Panc1 (cell line): Measurements from ENCODE around the gene LONRF2.

Experiments
- TF ChIP-seq, protein P1 (sequence below): fragments of 450-650 bp; IDR thresholded peaks from 2 replicates; pipeline ENCODE4 v1.5.1; 2017; ENCODE audit warnings: mild to moderate bottlenecking
- TF ChIP-seq, protein P2 (sequence below), 2 experiments: IDR thresholded peaks; 2 replicates each; pipeline ENCODE4 v1.6.1; 2011 to 2012; ENCODE audit warnings: low read depth in 2 of 2, control low read depth in 1 of 2, low read length in 1 of 2, mild to moderate bottlenecking in 1 of 2, moderate library complexity in 1 of 2; ENCODE audit not compliant: insufficient read depth in 1 of 2

DNA sequence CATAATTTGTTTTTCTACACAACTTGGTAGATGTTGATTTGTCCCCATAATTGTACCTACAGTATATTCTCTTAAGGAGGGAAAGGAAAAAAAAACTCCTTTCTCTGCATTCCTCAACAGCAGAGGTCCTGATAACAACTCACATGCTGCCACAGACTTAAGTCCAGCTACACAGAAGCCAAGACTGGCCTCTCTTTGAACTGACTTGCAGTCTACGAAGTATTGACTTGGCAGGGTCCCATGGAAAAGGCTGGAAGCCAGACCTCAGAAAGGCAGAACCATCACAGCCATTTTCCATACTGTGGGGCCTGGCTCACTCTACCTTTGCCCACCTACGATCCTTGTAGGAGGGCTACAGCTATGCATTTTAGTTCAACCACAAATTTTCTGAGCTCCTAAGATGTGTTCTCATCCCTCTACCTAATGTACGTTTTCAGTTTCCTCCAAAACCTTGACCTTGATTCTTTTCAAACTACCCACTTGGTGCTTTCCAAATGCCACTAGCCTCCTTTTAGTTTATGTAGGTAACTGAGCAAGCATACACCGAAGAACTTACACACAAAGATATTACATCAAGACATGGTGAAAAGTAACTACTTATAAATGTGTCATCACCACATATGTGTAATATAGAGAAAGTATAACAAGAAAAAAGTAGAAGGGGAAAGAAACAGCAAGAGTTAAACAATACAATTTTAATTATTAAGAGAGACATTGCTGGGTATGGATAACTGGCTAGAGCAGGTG, 12.2 kb downstream of the LONRF2 start:
- TF ChIP-seq, protein P1, sequence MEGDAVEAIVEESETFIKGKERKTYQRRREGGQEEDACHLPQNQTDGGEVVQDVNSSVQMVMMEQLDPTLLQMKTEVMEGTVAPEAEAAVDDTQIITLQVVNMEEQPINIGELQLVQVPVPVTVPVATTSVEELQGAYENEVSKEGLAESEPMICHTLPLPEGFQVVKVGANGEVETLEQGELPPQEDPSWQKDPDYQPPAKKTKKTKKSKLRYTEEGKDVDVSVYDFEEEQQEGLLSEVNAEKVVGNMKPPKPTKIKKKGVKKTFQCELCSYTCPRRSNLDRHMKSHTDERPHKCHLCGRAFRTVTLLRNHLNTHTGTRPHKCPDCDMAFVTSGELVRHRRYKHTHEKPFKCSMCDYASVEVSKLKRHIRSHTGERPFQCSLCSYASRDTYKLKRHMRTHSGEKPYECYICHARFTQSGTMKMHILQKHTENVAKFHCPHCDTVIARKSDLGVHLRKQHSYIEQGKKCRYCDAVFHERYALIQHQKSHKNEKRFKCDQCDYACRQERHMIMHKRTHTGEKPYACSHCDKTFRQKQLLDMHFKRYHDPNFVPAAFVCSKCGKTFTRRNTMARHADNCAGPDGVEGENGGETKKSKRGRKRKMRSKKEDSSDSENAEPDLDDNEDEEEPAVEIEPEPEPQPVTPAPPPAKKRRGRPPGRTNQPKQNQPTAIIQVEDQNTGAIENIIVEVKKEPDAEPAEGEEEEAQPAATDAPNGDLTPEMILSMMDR: no peak
- TF ChIP-seq, protein P2, sequence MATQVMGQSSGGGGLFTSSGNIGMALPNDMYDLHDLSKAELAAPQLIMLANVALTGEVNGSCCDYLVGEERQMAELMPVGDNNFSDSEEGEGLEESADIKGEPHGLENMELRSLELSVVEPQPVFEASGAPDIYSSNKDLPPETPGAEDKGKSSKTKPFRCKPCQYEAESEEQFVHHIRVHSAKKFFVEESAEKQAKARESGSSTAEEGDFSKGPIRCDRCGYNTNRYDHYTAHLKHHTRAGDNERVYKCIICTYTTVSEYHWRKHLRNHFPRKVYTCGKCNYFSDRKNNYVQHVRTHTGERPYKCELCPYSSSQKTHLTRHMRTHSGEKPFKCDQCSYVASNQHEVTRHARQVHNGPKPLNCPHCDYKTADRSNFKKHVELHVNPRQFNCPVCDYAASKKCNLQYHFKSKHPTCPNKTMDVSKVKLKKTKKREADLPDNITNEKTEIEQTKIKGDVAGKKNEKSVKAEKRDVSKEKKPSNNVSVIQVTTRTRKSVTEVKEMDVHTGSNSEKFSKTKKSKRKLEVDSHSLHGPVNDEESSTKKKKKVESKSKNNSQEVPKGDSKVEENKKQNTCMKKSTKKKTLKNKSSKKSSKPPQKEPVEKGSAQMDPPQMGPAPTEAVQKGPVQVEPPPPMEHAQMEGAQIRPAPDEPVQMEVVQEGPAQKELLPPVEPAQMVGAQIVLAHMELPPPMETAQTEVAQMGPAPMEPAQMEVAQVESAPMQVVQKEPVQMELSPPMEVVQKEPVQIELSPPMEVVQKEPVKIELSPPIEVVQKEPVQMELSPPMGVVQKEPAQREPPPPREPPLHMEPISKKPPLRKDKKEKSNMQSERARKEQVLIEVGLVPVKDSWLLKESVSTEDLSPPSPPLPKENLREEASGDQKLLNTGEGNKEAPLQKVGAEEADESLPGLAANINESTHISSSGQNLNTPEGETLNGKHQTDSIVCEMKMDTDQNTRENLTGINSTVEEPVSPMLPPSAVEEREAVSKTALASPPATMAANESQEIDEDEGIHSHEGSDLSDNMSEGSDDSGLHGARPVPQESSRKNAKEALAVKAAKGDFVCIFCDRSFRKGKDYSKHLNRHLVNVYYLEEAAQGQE (IDR thresholded peaks at IDR 0.05; ENCODE audit: insufficient read depth in 1 of 2, low read depth in 2 of 2, low read length in 1 of 2): no peak
